Right kidney (tissue), 1 donor: ENCODE measurements around the gene MSL3B.

Experiments used
- DNase-seq: peaks from one replicate; pipeline ENCODE4 v3.0.0-alpha.2; 2016

The MSL3B gene

DNA sequence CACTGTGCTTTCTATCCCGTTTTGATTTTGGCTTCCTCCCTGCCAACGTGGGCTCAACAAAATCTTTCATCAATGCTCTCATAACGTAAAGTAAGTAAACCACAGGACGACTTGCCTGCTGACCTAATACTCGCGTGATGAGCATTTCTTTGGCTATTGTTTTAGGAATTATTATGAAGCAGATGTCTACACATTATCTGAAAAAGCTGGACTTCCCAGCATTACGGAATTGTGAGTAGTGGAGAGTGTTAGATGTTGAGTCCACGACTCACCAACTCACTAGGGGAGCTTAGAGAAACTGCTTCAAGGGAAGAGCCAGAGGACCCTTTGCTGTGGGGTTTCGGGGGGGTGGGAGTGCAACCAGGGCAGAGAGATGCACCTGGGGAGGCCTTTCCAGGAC is 35.8 kb downstream of the MSL3B start:
- DNase-seq: no peak

DNA sequence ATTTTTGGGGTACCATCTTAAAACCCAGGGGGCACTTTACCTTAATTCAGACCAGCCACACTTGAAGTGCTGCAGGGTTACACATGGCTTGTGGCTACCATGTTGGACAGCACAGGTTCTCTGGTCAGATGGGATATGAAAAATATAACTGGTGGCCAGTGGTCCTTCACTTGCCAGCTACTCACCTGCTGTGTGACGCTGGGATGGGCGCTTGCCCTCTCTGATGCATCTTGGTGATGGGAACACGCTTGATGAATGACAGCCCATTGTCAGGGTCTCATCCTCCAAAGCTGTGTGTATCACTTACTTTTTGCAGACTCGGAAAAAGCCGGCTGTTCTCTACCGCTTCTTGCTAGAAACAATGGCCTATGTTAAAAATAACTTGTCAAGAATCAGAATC is 36.3 kb downstream of the MSL3B start:
- no peak for DNase-seq

DNA sequence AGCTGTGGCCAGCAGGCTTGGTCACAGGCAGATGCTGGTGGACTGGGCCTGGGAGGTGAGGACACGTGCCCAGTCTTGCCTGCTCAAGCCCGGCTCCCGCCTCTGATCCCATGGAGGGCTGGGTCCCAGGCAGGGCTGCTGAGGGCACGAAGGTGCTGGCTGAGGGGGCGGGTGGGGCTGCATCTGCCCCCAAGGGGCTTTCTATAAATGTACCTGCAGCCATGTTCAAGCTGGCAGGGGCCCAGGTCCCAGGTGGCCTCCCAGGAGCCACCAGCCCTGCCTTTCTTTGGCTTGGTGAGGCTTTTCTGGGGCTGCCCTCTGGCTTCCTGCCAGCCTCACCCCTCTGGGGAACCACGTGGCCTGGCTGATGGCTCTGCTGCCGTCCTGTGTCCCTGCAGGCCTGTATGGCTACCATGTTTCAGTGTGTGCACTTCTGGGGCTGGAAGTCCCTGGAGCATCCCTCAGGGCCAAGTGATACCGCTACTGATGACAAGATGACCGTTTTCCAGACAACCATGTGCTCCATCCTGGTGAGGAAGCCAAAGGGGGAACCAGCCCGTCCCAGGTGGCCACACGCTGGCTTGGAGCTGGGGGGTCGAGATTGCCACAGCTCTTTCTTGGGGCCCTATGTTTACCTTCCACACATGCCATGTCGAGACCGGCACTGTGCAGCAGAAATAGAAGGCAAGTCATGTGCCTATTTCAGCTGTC is 37.0 kb downstream of the MSL3B start:
- no peak for DNase-seq

DNA sequence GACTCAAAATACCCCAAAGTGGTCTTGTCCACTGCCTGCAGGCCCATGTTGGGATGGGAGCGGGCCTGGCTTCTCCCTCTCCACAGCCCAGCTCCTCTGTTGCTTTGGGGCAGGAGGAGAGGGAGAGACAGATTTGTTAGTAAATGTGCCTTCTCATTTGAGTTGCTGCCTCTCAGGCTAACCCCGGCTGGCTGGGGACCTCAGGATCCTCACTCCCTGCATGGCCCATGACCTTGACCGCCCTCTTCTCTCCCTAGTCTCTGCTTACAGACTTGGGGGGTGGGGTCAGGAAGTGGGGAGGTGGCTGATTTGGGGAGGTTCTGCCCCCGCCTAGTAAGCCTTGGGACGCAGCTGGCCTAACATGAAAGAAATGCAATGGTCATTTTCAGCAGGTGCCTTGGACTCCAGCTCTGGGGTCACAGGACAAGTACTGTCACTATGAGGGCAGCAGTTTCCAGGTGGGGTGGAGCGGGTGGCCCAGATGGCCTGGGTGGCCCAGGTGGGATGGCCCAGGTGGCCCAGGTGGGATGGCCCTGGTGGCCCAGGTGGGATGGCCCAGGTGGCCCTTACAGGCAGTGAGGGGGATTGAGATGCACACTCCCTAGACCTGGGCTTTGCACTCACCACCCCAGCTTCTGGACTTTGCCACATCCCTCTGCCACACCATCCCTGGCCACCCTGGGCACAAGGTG is 37.9 kb downstream of the MSL3B start:
- no peak for DNase-seq

DNA sequence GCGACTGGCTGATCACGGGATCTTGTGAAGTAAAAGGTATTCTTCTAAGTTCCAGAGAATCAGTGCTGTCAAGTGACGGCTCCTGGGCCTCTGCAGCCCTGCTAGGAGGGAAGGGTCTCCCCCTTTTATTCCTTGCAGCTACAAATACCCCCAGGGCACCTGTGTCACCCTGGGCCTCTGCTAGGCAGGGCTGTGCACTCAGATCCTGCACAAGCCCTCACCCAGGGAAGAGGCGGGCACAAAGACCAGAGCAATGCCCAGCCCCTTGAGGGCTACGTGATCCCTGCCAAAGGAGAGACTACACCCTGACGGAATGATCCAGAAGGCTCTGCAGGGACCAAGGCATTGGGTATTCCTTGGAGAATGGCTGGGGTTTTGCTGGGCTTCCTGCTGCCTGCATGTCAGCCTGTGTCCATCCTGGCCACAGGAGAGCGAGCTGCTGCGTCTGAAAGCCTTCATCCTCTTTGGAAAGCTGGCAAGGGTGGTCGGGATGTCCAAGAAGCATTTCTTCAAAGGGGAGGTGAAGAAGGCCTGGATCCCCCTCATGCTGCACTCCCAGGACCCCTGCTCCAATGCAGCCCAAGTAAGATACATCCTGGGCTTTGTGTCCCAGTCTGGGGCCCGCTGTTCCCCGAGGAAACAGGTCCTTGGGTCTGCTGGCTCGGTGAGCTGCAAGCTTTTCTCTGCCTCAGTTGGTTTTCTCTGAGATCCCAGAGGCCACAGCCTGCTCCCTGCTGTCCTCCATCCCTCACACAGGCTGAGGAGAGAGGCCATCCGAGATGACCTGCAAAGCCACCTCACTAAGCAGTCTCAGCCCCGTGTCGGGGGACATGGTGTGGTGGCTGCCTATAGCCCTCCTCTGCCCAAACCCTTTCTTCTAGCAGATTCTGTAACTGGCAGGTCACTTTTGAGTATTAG is 38.7 kb downstream of the MSL3B start:
- DNase-seq: no peak

DNA sequence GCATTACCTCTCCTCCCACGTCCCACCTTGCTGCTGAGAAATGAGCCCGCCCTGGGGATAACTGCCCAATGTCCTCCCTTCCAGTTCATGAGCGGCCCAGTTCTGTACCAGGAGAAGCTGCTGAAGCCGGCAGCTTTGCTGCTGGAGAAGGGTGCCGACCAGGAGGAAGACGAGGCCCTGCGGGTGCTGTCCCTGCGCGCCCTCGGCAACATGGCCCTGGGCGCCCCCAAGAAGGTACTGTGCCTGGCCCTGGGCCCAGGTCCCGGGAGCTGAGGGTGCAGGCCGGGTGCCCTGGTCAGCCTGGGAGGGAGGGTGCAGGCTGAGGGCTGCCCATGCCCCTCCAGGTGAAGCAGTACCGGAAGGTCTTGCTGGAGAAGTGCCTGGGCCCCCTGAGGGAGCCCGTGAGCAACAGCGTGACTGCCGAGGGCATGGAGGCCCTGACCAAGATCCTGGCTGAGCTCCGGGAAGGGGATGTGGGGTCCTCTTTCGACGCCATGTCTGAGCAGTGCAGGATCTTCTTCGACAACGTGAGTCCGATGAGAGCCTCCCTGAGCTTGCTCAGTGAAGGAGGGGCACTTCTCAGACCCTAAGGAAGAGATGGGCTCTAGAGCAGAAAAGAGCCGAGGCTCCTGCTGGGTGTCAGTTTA is 39.5 kb downstream of the MSL3B start:
- no peak for DNase-seq

DNA sequence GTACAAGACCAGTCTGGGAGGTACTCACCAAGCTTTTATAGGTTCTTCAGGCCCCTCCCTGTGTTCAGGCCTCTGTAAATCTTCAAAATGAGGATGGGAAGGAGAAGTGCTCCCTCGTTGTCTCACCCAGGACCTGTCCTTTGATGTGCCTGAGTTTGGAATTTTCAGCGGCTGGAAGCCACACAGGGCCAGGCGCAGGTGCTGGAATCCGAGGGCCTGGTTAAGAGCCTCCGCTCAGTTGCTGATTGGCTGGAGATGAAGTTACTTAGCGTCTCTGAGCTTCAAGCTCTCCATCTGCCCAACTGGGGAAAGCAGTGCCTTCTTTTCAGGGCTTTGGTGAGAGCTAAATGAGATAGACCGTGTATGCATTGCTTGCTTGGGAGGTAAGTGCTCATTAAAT is 43.8 kb downstream of the MSL3B start:
- no peak for DNase-seq

DNA sequence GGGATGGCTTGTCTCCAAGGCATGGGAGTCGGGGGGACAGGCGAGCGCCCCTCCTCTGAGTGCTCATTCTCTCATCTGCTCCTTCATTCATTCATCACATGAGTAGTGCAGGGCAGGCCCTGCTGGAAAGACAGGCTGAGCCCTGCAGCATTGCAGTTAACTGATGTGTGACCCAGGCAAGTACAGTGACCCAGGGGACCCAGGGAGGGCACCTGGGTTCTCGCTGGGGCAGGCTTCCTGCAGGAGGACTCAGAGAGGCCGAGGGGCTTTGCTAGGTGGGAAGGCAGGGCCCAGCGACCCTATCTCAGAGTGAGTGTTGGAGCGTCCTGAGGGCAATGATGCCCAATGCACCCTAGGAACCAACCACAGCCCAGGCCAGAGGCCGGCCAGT is 44.5 kb downstream of the MSL3B start:
- DNase-seq: no peak

DNA sequence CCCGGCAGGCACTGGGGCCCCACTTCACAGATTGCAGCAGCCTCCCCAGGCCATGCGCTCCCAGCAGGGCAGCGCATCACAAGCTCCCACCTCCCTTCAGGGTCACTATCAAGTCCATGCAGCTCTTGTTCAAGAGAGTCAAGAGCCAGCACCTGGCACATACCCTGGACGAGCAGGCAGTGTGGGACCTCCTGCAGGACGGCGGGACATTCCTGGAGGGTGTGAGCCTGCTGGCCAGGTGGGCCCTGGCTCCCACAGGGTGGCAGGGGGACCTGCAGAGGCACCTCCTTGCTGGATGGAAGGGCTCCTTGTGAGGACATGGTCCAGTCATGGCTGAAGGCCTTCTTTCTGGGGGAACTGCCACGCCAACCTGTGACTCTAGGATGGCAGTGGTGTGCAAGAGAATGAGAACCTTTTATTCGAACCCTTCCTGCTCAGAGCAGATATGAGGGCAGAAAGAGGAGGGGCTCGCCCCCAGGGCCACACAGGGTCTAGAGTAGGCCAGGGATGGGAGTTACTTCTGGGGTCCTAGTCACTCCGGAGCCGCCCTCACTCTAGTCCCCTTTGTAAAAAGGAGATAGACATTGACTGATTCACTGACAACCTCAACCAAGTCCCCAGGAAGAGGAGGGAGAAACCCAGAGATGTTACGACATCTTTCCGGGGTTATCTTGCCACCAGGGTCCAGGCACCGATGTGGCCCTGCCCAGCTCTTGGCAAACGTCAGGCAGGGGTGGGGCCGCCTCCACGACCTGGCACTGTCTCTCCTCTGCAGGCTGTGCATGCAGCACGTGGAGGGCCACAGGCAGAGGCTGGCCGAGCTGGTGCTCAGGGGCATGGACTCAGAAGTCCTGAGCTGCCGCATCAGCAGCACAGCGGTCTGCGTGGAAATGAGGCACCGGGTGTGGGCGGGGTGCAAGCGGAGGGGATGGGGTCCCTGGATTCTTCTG is 45.1 kb downstream of the MSL3B start:
- no peak for DNase-seq

DNA sequence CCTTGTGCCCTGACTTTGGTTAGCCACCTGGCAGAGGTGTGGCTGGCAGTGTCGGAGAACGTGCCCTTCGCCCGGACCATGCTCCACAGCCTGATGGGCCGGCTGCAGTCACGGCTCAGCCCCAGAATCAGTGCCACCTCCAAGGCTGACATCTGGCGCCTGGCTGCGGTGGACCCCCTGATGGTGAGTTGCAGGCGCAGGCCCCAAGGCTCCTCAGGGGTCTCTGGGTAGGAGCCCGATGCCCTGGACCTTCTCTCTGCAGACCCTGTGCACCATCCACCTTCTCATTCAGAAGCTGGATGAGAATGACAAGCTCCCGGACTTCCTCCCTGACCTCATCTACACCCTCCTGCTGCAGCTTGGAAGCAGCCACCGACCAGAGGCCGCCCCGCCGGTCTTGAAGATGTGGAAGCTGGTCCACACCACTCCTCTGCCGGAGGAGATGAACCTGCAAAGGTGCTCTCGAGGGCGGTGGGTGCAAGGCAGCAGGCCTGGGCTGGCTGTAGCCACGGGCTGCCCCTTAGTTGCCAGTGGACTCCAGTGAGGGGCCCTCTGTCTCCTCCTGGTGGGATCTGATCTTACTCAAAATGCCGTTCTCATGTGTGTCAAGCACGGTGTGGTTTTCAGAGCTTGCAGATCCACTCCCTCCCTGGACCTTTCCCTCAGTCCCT is 46.0 kb downstream of the MSL3B start:
- DNase-seq: no peak

DNA sequence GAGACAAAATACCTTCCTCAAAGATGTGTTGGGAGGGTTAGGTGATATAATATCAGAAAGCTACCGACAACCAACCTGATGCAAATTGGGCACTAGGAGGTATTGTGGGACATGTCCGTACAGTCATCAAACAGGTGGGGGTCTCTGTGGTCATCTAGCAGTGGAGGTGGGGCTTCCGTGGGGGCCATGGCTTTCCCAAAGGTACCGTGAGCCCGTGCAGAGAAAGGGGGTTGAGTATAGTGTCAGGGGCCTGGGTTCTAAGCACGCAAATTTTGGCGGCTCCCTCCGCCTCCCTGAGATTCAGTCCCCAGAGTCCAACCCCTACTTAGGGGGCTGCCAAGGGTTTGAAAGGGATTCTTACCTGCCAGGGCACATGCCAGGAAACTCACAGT is 46.5 kb downstream of the MSL3B start:
- no peak for DNase-seq

DNA sequence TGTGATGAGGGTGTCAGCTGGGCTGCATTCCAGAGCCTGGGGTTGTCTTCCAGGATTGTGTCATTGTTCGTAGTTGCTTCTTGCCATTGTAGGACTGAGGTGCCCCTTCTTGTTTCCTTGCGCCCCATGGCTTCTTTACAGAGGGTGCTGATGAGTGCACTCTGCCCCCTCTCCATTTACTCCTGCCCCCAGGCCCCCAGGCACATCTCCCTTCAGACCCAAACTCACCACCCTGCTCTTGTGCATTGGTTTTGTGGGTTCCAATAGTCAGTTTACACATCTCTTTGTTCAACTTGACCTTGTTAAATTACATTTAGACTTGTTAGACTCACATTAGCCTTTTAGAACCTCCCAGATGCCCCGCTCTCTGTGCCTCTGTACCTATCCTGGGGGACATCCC is 47.0 kb downstream of the MSL3B start:
- no peak for DNase-seq

DNA sequence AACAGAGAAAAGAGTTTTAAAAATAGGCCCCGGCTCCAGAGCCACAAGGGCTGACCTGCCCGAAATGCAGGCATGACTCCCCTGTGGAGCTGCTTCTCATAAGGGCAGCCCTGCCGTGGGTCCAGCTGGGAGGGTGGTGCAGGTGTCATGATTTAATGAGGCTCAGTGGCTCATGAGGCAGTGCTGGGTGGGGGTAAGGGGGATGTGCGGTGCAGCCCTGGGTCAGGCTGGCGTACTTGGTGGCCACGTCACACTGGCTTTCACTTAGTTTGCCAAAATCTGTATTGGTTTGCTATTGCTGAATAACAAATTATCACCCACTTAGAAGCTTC is 47.4 kb downstream of the MSL3B start:
- no peak for DNase-seq

DNA sequence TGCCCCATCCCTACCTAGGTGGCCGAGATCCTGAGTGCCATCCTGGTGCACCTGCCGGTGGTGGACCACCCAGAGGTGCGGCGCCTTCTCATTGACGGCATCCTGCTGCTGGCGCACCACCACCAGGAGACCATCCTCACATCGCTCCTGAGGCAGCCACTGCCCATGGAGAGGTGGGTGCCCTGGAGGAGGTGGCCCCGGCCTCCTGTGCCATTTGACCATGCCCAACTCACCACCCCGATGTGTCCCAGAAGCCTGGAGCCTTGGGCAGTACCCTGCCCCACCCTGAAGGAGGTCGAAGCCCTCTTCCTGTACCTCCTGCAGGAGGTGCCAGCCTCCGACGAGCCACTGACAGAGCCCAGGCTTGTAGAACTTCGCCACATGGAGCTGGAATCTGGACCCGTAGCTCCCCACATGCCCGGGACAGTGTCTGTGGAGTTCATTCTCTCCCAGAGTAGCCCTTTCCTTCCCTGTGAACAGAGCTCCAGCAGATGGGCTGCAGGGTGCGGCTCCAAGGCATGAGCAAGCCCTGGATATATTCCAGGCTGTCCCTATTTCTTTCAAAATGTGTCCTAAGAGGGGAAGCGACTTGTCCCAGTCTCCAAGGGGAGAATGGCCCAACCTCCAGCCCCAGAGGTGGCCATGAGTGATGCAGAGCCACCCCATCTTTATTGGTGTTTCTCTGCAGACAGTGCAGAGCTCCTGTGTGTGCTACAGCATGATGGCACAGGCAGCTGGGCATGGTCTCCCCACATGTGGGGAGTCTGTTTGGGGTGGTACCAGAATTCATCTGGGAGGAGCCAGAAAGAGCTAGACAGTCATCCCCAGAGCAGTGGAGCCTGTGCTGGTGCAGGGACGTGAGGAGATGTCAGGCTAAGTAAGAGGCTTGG is 48.1 kb downstream of the MSL3B start:
- DNase-seq: no peak

DNA sequence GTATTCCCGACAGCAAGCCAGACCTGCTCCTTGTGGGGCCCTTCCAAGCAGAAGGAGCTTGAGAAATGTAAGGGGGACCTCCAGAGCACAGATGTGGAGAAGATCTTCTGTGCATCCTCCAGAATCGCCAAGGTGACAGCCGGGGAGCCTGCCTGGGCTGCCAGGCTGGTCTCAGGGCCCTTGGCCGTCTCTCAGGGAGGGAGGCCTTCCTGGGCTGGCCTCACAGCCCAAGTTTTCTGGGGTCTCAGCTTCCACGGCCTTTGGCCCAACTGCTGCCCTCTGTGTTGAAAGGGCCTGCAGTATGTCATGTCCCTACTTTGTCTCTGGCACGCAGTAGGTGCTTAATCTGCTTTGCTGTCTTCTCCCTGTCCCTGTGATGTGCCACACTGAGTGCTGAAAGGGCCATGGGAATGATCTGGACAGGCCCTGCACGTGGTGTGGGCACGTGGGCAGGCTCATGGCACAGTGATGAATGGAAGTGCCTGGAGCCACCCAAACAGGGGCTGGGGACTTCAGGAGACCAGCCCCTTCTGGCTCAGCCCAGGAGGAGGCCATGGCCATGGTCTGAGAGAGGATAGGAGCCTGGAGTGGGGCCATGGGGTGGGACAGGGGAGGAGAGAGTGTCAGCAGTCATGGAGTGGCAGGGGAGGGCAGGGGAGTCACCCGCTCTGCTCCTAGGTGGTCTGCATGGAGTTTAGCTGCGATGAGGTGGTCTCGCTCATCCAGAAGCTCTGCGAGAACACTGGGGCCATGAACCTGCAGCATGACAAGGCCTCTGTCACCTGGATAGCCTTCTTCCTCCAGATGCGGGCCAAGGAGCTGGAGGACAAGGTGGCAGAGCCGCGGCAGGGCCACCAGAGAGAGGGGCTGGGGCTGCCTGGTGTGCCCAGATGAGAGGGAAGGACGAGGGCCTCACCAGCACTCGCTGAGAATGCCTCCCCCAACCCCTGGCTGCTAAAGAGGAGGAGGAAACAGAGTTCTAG is 49.3 kb downstream of the MSL3B start:
- no peak for DNase-seq

DNA sequence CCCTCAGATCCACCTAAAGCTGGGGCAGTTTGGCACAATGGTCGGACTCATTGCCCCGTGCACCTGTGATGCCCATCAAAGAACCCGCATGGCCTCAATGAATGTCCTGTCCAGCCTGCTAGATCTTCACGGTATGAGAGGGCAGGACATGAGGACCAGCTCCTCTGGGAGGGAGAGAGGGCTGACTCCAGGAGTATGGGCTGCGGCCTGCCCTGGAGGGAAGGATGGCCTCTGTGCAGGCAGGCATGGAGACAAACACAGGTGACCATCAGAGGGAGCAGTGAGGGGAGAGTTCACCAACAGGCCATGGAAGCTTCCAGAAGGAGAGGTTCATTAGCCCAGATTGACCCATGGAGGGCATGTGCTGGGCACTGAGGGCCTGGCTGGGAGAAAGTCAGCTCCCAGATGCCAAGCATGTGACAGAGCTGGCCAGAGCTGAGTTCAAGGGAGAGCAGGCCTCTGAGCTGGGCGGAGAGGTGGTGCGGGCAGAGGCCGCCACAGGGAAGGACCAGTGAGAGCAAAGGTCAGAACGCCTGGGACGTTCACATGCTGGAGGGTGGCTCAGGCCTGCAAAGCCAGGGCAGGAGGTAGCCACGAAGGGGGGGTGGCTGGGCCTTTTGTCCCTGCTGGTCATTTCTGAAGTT is 50.1 kb downstream of the MSL3B start:
- DNase-seq: no peak

DNA sequence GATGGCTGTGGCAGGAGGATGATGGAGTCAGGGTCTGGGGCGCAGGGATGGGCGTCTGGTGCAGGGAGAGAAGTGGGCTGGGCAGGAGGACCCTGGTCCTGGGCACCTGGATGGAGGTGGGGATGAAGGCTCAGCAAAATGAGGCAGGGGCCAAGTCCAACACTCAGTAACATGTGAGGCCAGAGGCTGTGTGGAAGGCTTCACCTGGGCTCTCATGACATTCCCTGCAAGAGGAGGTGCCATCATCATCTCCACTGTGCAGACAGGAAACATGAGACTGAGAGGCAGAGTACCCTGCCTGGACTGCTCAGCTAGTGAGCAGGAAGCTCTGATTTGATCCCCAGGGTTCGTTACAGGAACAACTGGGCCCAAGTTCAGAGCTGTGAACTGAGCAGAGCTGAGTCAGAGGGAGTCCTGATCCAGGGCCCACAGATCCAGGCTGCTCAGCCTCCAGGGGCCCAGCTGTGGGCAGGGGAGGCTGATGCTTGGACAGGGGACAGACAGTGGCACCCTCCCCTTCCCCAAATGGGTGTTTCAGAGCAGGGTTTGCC is 50.8 kb downstream of the MSL3B start:
- DNase-seq: no peak

DNA sequence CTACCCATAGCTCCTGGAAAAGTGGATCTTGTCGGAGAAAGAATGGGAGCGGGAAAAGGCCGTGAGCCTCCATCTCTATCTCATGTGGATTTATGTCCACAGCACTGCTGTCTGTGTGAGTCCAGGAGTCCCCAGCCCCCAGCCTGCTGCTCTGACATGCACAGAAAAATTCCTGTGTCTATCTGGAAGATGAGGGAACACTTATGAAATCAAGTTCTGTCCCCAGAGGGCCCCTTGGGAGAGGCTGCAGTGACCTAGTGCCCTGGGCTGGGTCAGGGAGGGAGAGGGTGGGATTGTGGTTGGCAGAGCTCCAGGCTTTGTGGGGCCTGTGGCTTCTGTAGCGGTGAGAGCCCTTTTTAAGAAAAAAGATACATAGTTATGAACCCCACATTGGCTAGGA is 51.4 kb downstream of the MSL3B start:
- DNase-seq: no peak
